ENCODE measurements around the gene BACH1.

The BACH1 gene

DNA sequence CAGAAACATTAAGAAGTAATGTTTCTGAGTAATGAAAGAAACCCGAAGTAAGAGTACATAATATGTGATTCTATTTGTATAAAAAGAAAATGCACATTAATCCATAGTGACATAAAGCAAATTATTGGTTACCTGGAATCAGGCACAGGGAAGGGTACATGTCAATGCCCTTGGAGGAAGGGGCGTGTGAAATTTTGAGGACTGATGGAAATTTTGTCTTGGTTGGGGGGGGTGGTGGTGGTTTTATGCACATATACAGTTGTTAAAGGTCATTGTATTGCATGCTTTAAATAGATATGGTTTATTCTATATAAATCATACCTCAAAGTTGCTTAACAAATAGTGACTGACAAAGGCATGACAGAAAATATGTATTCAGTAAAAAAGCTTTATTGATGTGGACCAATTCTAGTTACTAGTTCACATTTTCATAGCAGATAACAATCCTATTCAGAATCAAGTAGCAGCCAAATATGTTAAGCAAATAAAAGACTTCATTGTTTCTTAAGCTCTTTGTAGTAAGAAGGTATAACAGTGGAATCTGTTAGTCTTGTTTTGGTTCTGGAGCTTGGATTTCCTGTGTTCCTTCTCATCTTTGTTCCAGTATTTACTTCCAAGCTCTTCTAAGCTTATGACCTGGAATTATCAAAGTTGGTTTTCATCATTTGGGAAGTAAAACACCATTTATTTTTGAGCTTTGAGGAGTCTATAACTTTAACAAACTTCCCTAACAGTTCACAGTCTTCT, 15.1 kb downstream of the BACH1 start:
- DNase-seq (ENCODE audit: low read depth in 2 of 2) = no peak

DNA sequence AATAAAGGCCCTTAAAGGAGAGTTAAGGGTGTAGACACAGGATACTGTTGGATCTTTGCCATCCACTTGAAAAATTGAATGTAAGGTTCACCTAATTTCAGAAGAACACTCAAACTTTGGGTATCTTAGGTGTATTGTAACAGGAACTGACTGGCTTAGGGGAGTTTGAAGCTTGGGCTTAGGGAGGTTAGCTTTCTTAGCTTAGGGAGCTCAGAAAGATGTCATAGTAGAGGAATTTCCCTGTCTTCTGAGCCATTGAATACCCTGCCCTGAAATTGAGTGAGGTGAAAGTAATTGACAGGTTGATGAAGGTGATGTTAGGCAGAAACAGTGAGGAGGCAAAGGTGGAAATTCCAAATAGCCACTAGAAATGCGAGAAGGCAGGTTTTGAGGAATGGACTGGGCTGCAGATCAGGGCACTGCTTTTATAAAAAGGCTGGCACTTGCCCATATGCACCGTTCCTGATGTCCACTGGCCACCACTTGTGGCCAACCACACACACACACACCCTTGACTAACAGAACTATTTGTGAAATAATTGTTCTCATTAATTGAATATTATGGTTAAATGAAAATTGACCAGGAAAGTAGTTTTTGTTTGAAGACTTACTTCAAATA, 16.5 kb downstream of the BACH1 start:
- DNase-seq (ENCODE audit: low read depth in 2 of 2) = no peak

DNA sequence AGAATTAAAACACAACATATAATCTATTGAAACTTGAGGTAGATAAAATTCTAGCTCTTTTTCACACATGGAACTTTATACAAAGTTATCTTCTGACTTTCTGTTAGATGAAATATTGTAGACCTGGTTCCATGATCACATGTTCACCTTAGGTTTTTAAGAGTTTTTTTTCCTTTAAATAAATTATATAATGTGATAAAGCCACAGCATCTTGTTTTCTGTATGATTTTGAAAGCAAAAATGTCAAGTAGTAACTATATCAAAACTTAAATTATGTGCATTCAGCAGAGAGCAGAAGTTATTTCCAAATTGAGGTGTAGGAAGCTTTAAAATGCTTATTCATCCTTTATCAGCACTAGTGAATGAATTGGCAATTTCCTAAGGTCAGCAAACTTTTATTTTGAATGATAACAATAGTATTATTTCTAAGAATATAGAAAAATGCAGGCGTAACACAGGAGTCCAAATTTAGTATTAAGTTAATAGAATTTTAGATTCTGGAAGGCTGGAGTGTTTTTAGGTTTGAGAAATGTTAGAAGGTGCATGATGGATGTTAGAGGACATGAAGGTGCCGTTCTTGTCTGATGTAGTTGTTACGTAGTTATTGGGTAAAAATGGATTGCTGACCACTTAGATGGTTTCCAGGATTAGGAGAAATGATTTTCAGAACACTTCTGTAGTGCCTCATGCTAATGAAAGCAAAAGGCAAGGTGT, 17.5 kb downstream of the BACH1 start:
- DNase-seq (ENCODE audit: low read depth in 2 of 2) = no peak

DNA sequence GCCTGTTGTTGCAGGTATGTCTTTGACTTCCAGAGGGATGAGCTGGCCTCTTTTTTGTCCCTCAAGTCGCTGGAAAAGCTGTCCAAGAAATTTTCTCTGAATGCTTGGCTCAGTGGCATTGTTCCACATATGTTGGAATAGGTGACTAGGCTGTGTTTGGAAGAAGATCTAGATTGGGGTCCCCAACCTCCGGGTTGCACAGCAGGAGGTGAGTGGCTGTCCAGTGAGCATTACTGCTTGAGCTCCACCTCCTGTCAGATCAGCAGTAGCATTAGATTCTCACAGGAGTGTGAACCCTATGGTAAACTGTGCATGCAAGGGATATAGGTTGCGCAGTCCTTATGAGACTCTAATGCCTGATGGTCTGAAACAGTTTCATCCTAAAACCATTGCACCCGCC, 18.1 kb downstream of the BACH1 start:
- no peak for DNase-seq (ENCODE audit: low read depth in 2 of 2)

DNA sequence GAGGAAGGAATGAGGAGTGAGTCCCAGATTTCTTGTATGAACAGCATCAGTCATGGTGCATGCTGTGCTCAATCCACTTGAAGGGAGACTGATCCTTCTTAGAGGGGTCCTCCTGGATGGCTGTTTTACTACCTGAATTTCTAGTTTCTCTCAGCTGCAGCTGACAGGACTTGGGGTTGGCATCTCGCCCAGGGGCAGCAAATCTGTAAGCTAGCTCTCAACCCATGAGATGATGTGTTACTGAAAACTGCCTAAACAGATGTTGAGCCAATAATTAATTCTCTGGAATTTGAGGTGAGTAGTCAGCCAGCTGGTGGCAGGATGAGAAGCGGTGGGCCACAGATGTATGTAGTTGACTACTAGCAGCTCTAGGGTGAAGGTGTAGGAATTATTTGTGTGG, 19.6 kb downstream of the BACH1 start:
- DNase-seq (ENCODE audit: low read depth in 2 of 2) = no peak

DNA sequence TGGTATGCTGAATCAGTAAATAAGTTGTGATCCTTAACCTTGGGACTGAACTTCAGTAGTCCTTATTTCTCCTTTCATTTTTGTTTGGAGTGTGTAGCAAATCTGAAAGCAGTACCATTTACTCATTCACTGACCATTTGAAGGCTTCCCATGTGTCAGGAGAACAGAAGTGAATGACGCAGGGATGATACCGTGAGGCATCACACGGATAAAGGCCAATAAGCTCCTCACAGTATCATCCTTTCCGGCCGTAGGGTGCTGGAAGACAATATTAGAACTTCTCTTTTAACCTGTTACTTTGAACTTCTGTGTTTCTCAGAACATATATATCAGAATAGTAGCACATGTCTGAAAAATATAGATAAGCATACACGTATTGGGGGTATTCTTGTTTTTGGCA, 21.3 kb downstream of the BACH1 start:
- DNase-seq (ENCODE audit: low read depth in 2 of 2) = no peak

DNA sequence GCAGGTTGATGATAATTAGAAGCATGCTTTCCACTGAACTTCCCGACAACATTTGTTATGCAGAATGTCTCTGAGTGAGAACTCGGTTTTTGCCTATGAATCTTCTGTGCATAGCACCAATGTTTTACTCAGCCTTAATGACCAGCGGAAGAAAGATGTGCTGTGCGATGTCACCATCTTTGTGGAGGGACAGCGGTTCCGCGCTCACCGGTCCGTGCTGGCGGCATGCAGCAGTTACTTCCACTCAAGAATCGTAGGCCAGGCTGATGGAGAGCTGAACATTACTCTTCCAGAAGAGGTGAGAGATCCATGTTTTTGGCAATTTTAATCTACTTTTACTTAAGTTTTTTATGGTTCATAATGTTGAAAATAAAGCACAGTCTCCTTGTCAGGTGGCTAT, 22.5 kb downstream of the BACH1 start:
- DNase-seq (ENCODE audit: low read depth in 2 of 2) = no peak

DNA sequence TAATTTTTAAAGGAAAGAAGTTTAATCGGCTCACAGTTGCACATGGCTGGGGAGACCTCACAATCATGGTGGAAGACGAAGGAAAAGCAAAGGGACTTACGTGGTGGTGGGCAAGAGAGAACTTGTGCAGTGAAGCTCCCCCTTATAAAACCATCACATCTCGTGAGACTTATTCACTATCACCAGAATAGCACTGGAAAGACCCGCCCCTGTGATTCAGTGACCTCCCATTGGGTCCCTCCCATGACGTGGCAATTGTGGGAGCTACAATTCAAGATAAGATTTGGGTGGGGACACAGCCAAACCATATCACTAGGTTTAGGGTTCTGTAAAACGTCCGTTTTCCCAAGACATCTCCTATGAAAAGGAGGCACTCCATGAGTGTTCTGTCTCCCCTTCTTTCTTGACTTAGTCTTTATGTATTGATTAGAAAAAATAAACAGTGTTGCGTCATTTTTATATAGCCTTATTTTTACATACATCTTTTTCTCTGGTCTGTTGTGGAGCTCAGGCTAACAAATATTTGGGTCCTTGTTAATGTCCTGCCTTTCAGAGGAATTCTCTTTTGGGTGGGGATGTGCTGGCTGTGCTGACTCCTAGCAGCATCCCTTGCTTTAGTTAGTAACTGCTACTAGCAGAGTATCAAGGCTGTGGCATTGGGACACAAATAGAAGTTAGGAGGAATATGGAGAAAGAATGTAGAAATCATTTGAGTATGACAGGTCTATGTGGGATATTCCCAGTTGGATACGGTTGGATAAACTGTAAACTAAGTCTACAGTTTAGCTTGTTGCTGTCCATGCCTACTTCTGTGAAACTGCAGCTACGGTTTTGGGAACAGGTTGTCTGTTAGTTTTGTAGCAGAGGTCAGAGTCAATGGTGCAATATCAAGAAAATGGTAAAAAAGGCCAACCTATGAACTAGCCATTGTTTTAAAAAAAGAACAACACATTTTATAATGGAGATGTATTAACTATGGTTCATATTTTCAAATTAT, 23.5 kb downstream of the BACH1 start:
- DNase-seq (ENCODE audit: low read depth in 2 of 2) = no peak

DNA sequence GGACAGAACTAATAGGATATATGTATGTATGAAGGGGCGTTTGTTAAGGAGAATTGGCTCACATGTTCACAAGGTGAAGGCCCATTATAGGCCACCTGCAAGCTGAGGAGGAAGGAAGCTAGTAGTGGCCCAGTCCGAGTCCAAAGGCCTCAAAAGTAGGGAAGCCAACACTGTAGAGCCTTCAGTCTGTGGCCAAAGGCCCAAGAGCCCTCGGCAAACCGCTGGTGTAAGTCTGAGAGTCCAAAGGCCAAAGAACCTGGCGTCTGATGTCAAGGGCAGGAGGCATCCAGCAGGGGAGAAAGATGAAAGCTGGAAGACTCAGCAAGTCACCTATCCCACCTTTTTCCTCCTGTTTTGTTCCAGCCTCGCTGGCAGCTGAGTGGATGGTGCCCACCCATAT, 24.5 kb downstream of the BACH1 start:
- no peak for DNase-seq (ENCODE audit: low read depth in 2 of 2)

DNA sequence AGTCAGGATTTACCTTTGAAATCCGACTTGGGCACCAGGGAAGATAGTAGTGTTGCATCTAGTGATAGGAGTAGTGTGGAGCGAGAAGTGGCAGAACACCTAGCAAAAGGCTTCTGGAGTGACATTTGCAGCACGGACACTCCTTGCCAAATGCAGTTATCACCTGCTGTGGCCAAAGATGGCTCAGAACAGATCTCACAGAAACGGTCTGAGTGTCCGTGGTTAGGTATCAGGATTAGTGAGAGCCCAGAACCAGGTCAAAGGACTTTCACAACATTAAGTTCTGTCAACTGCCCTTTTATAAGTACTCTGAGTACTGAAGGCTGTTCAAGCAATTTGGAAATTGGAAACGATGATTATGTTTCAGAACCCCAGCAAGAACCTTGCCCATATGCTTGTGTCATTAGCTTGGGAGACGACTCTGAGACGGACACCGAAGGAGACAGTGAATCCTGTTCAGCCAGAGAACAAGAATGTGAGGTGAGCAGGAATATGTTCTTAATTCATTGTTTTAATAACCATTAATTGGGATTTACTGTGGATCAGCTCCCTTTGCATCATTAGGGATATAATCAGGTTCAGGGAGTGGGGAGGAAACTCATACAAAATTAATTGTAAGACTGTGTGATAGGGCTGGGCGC, 28.3 kb downstream of the BACH1 start:
- no peak for DNase-seq (ENCODE audit: low read depth in 2 of 2)

DNA sequence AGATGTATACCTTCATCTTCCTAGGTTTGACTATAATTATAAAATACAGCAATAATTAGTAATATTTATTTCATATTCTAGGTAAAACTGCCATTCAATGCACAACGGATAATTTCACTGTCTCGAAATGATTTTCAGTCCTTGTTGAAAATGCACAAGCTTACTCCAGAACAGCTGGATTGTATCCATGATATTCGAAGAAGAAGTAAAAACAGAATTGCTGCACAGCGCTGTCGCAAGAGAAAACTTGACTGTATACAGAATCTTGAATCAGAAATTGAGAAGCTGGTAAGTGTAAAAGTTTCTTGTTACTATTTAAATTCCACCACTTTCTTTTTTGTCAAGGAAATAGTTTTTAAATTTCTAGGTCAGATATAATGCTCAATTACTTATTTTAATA, 30.7 kb downstream of the BACH1 start:
- DNase-seq (ENCODE audit: low read depth in 2 of 2) = no peak

DNA sequence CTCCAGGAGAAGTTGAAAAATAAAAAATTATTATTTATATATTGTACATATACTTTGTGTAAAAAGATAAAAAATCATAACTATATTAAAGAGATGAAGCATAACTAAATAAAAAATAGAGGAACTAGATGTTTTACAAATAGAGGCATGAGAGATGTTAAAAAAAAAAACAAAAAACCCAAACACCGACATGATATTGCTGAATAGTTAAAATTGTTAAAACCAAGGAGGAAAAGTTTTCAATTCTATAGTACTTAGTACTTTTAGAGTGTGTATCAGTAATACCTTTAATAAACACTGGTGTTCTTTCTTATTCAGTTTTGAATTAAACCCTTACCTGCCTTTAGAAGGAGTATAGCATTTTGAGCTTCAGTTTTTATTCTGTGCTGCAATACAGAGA, 32.1 kb downstream of the BACH1 start:
- no peak for DNase-seq (ENCODE audit: low read depth in 2 of 2)

DNA sequence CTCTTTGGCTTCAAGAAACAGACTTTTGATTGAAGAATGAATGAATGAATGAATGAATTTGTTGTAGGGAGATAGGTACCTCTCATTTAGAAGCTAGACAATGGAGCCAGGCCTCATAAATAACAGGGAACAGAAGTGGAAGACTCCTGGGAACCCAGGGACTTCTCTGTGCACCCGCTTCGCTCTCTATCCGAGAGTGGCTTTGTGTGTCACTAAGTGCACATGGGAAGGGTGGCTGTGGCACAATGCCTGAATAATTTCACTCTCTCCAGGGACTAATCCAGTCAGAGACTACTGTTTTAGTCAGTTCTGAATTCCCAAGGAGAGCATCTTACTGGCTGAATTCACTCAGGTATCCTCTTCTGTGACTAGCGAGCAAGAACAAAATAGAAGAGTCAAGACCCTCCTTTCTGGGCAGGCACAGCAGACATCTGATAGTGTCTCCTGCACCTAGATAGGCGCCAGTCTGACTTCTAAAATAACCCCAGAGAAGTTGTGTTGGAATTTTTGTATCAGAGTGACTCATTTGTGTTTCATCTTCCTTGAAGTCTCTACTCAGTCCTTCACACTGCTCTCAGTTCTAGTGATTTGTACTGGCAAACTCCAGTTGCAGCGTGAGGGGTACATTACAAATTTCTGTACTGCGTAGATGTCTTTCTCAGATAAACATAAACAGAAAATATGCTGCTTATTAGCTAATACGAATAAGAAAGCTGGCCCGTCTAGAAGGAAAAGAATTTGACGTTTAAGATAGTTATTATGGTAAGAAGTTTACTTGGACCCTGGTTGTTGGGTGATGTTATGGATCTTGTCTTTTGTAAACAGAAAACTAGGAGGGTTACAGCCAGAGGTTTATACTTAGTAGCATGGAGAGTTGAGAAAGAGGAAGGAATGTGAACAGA, 34.0 kb downstream of the BACH1 start:
- DNase-seq (ENCODE audit: low read depth in 2 of 2) = no peak

DNA sequence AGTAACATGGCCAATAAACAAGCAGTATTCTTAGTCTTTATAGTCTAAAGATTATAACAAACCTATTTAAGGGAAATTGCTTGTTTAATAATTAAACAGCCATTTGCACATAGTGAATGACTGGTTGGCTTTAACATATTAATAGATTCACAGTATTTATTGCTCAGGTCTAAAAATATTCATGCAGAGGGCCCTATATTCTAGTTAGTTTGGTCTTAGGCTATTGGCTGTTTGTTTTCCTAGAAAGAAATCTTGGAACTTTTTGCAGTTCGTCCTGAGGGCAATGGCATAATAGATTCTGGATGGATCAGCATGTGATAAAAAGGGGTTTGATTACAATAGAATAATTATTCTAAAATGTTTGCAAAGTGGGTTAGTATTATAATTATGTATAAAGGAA, 34.7 kb downstream of the BACH1 start:
- no peak for DNase-seq (ENCODE audit: low read depth in 2 of 2)

DNA sequence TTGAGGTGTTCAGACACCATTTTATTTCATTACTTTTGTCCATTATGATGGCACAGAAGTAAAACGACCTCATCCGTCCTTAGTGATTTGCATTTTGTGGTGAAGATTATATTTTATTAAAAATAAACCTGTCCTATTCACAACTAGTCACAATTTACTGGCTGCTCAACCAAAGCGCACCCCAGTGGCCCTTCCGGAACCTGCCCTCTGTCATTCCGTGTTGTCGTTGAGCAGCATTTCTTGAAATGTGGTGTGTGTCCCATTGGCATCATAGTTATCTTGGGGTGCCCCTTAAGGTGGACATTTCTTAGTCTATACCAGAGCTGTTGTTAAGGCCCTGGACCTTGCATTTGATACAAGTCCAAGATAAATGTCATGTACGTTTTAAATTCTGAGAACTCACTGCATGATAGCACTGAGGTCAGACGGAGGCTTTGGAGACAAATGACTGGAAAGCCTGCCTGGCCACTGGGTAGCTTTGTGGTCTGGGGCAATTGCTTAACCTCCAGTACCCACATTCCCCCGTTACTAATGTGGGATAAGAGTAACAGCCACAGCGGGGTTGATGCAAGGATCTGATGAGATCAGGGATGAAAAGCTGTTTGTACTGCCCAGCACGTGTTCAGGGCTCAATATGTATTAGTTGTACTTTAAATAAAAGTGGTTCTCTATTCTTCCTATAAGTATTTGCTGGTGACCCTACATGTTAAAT, 36.2 kb downstream of the BACH1 start:
- DNase-seq (ENCODE audit: low read depth in 2 of 2) = no peak

DNA sequence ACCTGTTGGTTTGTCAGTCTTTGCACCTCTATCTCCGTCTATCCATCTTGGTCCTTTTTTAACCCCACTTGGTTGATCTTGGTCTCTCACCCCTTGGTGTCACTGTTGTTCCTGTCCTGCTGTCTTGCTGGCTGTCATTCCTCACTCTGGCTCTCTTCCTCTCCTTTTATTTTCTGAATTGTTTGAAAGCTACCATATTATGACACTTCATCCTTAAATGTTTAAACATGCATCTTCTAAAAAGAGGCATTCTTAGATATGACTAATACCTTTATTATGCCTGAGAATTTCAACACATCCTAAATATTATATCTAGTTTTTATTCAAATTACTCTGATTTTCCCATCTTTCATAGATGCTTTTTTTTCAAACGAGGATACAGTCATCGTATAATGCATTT, 37.0 kb downstream of the BACH1 start:
- DNase-seq (ENCODE audit: low read depth in 2 of 2) = no peak

DNA sequence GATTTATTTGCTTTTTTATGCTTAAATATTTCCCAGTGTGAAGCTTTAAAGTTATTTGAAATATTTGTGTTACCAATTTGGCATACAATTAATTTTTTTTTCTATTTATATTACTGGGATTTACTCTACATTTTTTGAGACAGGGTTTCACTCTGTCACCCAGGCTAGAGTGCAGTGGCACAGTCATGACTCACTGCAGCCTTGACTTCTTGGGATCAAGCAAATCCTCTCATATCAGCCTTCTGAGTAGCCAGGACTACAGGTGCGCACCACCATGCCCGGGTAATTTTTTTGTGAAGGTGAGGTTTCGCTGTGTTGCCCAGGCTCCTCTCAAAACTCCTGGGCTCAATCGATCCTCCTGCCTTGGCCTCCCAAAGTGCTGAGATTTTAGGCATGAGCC, 39.5 kb downstream of the BACH1 start:
- DNase-seq (ENCODE audit: low read depth in 2 of 2) = no peak

DNA sequence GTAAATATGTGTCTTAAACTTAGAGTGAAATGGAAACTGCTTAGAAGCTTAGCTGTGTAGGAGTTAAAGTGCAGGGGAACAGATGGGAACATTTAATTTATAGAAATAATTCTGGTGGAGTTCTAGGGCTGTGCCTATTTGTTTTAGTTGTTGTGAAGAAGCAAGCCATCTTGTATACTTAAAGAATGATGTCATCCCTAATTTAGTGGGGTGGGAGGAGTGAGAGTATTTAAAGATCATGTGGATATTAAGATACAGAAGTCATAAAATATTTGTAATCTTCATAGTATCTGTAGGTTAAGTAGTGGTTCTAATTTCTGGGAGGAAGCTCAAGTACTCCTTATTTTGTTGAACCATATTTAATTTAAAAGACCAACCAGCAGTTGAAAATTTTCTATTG, 41.5 kb downstream of the BACH1 start:
- no peak for DNase-seq (ENCODE audit: low read depth in 2 of 2)

DNA sequence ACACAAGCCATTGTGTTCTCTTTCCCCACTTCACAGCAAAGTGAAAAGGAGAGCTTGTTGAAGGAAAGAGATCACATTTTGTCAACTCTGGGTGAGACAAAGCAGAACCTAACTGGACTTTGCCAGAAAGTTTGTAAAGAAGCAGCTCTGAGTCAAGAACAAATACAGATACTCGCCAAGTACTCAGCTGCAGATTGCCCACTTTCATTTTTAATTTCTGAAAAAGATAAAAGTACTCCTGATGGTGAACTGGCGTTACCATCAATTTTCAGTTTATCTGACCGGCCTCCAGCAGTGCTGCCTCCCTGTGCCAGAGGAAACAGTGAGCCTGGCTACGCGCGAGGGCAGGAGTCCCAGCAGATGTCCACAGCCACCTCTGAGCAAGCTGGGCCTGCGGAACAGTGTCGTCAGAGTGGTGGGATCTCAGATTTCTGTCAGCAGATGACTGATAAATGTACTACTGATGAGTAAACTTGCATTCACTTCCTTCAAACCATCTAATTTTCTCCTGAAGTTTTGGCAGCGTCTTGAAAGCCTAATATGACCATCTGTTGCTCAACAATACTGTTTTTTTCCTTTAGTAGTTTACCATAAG, 43.7 kb downstream of the BACH1 start:
- DNase-seq (ENCODE audit: low read depth in 2 of 2) = peak in 1 of 2 donors; percentile 13
